HepG2 (cell line): ENCODE measurements around the gene ACAT2. TPM values are rescaled to one million over a fixed set of nuclear protein-coding genes. Genes with fewer than 3 reads are reported as not detected.

Source experiments
- ATAC-seq: fragments of 200-7000 bp; cut with Tn5 transposase; 3 replicates; pipeline ENCODE4 v1.9.1; 2020; ENCODE audit warnings: mild to moderate bottlenecking, moderate library complexity
- BruUV-seq: library from RNA; stranded (reverse); fragments of 400-500 nt; replicated peaks from 2 replicates; lab custom pipeline; 2021; lab: Mats Ljungman, UMichigan
- CTCF ChIA-PET: fragments of 300-600 bp; formaldehyde crosslinking; extraction: SDS; loops from one replicate; lab custom pipeline; 2021; ENCODE audit warnings: low total read pairs, inconsistent platforms, low intra/inter-chr PET ratio; lab: Yijun Ruan, JAX
- POLR2A ChIA-PET: fragments of 350-600 bp; sonication (Branson Sonifier 250); formaldehyde crosslinking; loops from one replicate; lab custom pipeline; 2020; ENCODE audit warnings: antibody characterized with exemption, inconsistent platforms; lab: Yijun Ruan, JAX
- DNase-seq: peaks from one replicate; pipeline ENCODE4 v3.0.0-alpha.2; 2015; ENCODE audit warnings: low spot score
- FAIRE-seq: peaks from 3 replicates; lab custom pipeline; 2011; peaks lifted over from hg19 to GRCh38; lab: Jason Lieb, UNC
- H2AFZ ChIP-seq: one replicate; pipeline ENCODE4 v1.6.1; 2011; ENCODE audit warnings: low read length, inconsistent platforms
- H3K27ac ChIP-seq: fragments of 300-600 bp; 3 replicates; pipeline ENCODE4 v1.8.0; 2011; ENCODE audit warnings: mixed run types, mild to moderate bottlenecking, mixed read lengths, low read length, inconsistent platforms; ENCODE audit not compliant: insufficient read depth; ENCODE audit errors: extremely low read length
- H3K27me3 ChIP-seq, 2 experiments: fragments of 200-600 bp in 1 of 2; 2 replicates in 1 of 2; 3 replicates in 1 of 2; pipeline versions ENCODE4 v1.6.0 to v1.8.0; 2011; ENCODE audit warnings: low read length in 2 of 2, mild to moderate bottlenecking in 2 of 2, moderate library complexity in 2 of 2, inconsistent platforms in 1 of 2; ENCODE audit not compliant: insufficient read depth in 2 of 2, control insufficient read depth in 1 of 2
- H3K36me3 ChIP-seq, 2 experiments: fragments of 200-600 bp in 1 of 2; replicated peaks in 1 of 2; 2 replicates in 1 of 2; 3 replicates in 1 of 2; pipeline versions ENCODE4 v1.5.1 to v1.8.0; 2011; ENCODE audit warnings: low read length in 2 of 2, inconsistent platforms in 1 of 2; ENCODE audit not compliant: insufficient read depth in 2 of 2, control insufficient read depth in 1 of 2
- H3K4me1 ChIP-seq: 2 replicates; pipeline ENCODE4 v1.5.1; 2012; ENCODE audit warnings: low read length, inconsistent platforms; ENCODE audit not compliant: insufficient read depth
- H3K4me2 ChIP-seq: 2 replicates; pipeline ENCODE4 v1.6.0; 2011; ENCODE audit warnings: low read depth, low read length, inconsistent platforms
- H3K4me3 ChIP-seq, 3 experiments: fragments of 200-600 bp in 1 of 3; sonication (generic), shearing (Covaris generic) in 1 of 3; replicated peaks in 1 of 3; 2 replicates each; pipeline ENCODE4 v1.5.1; 2011 to 2016; ENCODE audit warnings: low read length in 3 of 3, inconsistent platforms in 2 of 3, low read depth in 2 of 3, mild to moderate bottlenecking in 2 of 3, control low read depth in 1 of 3, mixed read lengths in 1 of 3; ENCODE audit not compliant: insufficient read depth in 1 of 3
- H3K79me2 ChIP-seq: one replicate; pipeline ENCODE4 v1.6.1; 2011; ENCODE audit warnings: low read length, inconsistent platforms; ENCODE audit not compliant: insufficient read depth
- H3K9ac ChIP-seq: 2 replicates; pipeline ENCODE4 v1.6.0; 2011; ENCODE audit warnings: mild to moderate bottlenecking, low read depth, low read length, inconsistent platforms; ENCODE audit not compliant: insufficient read depth
- H3K9me3 ChIP-seq: 2 replicates; pipeline ENCODE4 v1.5.1; 2012; ENCODE audit warnings: mild to moderate bottlenecking, low read length
- H4K20me1 ChIP-seq: 2 replicates; pipeline ENCODE4 v1.6.0; 2011; ENCODE audit warnings: inconsistent platforms, mild to moderate bottlenecking, low read length, moderate library complexity; ENCODE audit not compliant: insufficient read depth
- GFI1 ChIP-seq: sonication (generic); formaldehyde crosslinking; IDR thresholded peaks from 2 replicates; pipeline ENCODE4 v1.5.0; 2020; ENCODE audit warnings: missing genetic modification reagents, mild to moderate bottlenecking, borderline replicate concordance
- HOXA5 ChIP-seq: sonication (generic); formaldehyde crosslinking; IDR thresholded peaks from 2 replicates; pipeline ENCODE4 v1.4.0; 2020; ENCODE audit warnings: missing genetic modification reagents
- KLF9 ChIP-seq: IDR thresholded peaks from 2 replicates; pipeline ENCODE4 v1.6.1; 2016; ENCODE audit warnings: low read depth
- ZBTB14 ChIP-seq: sonication (generic); formaldehyde crosslinking; IDR thresholded peaks from 2 replicates; pipeline ENCODE4 v1.4.0; 2020; ENCODE audit warnings: missing genetic modification reagents
- ZBTB2 ChIP-seq: sonication (generic); formaldehyde crosslinking; IDR thresholded peaks from 2 replicates; pipeline ENCODE4 v1.8.0; 2022; ENCODE audit warnings: low read depth, missing genetic modification reagents
- ZBTB38 ChIP-seq: sonication (generic); formaldehyde crosslinking; IDR thresholded peaks from 2 replicates; pipeline ENCODE4 v1.5.1; 2020; ENCODE audit warnings: mild to moderate bottlenecking, missing genetic modification reagents
- ZNF124 ChIP-seq: sonication (generic); formaldehyde crosslinking; IDR thresholded peaks from 2 replicates; pipeline ENCODE4 v1.4.0; 2020; ENCODE audit warnings: missing genetic modification reagents
- ZNF281 ChIP-seq: sonication (generic); formaldehyde crosslinking; IDR thresholded peaks from 2 replicates; pipeline ENCODE4 v1.4.0; 2020; ENCODE audit warnings: missing genetic modification reagents, borderline replicate concordance
- WGBS: methylation state at CpG from one replicate; pipeline ENCODE4 v1.1.6; 2017; ENCODE audit warnings: low lambda C conversion rate; 5-methylcytosine and 5-hydroxymethylcytosine counted together
- in situ Hi-C: cut with HindIII; loops from 2 replicates; pipeline ENCODE4 v1.10.0; 2017; ENCODE audit warnings: low pct_unique_long_range_greater_than_20kb; ENCODE audit not compliant: extremely low pct_ligation_motif_present
- intact Hi-C: fragments of 100-400 bp; cut with micrococcal nuclease; formaldehyde crosslinking; loops from one replicate; pipeline ENCODE4 v1.10.0; 2022; ENCODE audit not compliant: unreplicated experiment
- polyA plus RNA-seq, 8 experiments: library from polyadenylated mRNA; depleted of rRNA in 3 of 8; stranded (reverse) in 7 of 8; unstranded in 1 of 8; fragments of >200 nt; fragmentation: Illumina TruSeq in 4 of 8; extraction: Trizol in 4 of 8; gene quantifications; 2 replicates each; pipeline versions ENCODE4 v1.2.1 to v1.2.3, GENCODE V29; 2011 to 2016; ENCODE audit warnings: low read depth in 4 of 8, missing spikeins in 1 of 8, mixed read lengths in 1 of 8; ENCODE audit not compliant: insufficient read depth in 1 of 8
- total RNA-seq, 5 experiments: library from RNA; depleted of rRNA; stranded (reverse); fragments of >200 nt; fragmentation: Illumina TruSeq; extraction: Trizol; gene quantifications; 2 replicates each; pipeline ENCODE4 v1.2.3, GENCODE V29; 2016; ENCODE audit warnings: low read depth in 1 of 5

ACAT2 gene
- total and polyA plus RNA-seq, 2 of the 13 experiments (the other 11 are each of a cell fraction or from before 2014, with no cell fraction given), result 121 to 534 TPM

- Histone ChIP-seq H3K4me3 (no peak overlapping the region), H4K20me1 (no peaks in the 10 kb centered on the region; the same call in 1 of the 2 replicates), H3K4me1 (no peaks in the 10 kb centered on the region), H3K9me3 (no peaks in the 10 kb centered on the region), H3K27me3 (no peaks in the 10 kb centered on the region), H3K9ac (no peak overlapping the region), H3K79me2 (no peaks in the 10 kb centered on the region), H3K4me2 (no peak overlapping the region), H2AFZ (no peak overlapping the region), H3K36me3 (no peaks in the 10 kb centered on the region), H3K27ac (no peak overlapping the region)
- ATAC-seq, result no peak
- no peak for FAIRE-seq
- WGBS, result 93% methylated on average over 7 of the region's 7 CpGs
- intact Hi-C loops (no loop called here), in situ Hi-C loops (no loop called here)
- no peak for TF ChIP-seq HOXA5 (CRISPR knock-in tag)
- TF ChIP-seq GFI1, result no peak
- no peak for TF ChIP-seq ZBTB38 (CRISPR knock-in tag)
- TF ChIP-seq ZBTB14 (CRISPR knock-in tag), result no peak
- no peak for TF ChIP-seq ZNF281 (CRISPR knock-in tag)
- TF ChIP-seq KLF9 (CRISPR knock-in tag), result no peak
- TF ChIP-seq ZBTB2 (CRISPR knock-in tag), result no peak
- TF ChIP-seq ZNF124 (CRISPR knock-in tag), result no peak
- POLR2A ChIA-PET, result interaction anchor here (1.1 to 1.9 kb wide), 2 partner anchors 13 to 22 kb away, joined by 3 to 4 read pairs; no protein-coding TSS in a partner anchor
- CTCF ChIA-PET, result no interaction called here
- DNase-seq, result no peak
- no TSS peak for BruUV-seq
These were observed 47.9 kb upstream of the ACAT2 start for GRCh38 chr6:159713984-159714383.
